GM12874 (cell line): ENCODE results near the gene KCNG2.

Experiments
- CTCF ChIP-seq: IDR thresholded peaks from 2 replicates; pipeline ENCODE4 v1.5.1; 2011; ENCODE audit warnings: low read depth, mild to moderate bottlenecking, control low read depth, low read length, moderate library complexity; ENCODE audit not compliant: insufficient read depth

The KCNG2 gene

GRCh38 chr18:79850731-79851130 lies 53.0 kb downstream of the KCNG2 start:
- TF ChIP-seq CTCF: no peak

GRCh38 chr18:79851489-79851888 lies 53.8 kb downstream of the KCNG2 start:
- no peak for TF ChIP-seq CTCF

GRCh38 chr18:79851950-79852349 lies 54.2 kb downstream of the KCNG2 start:
- no peak for TF ChIP-seq CTCF

- no peak for TF ChIP-seq CTCF
Measured at GRCh38 chr18:79852561-79853302, 55.0 kb downstream of the KCNG2 start.

GRCh38 chr18:79853303-79853992 lies 55.7 kb downstream of the KCNG2 start:
- TF ChIP-seq CTCF: no peak

GRCh38 chr18:79853993-79854364 lies 56.2 kb downstream of the KCNG2 start:
- TF ChIP-seq CTCF: no peak

- no peak for TF ChIP-seq CTCF
Measured at GRCh38 chr18:79855147-79855933, 57.6 kb downstream of the KCNG2 start.
